GOT3 (cell line): ENCODE data around the gene HIPK1.

Experiments
- DNase-seq: peaks from one replicate; lab custom pipeline; 2025; ENCODE audit warnings: mixed read lengths; lab: John Stamatoyannopoulos, UW

HIPK1 gene

GRCh38 chr1:113913887-113914664 is 15.0 kb upstream of the HIPK1 start:
- no peak for DNase-seq

GRCh38 chr1:113916974-113917373 is 12.2 kb upstream of the HIPK1 start:
- DNase-seq: no peak

GRCh38 chr1:113917400-113918082 is 11.6 kb upstream of the HIPK1 start:
- DNase-seq: no peak

DNA sequence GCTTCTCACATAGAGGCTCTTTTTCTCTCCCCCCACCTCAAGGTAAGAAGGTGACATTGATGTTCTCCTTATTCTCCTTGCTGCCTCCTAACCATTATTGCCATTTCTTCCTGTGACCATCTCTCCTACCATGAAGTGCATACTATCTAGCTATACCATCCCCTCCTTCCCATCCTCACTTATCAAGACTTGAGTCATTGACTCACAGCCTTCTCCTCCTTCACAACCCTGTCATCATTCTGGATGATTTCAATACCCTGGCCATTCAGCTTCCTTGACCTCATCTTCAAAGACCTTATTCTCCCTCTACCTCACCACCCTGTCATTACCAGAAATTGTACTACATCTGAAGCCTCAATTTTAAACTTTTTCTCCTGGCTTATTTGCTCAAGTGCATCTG is 10.9 kb upstream of the HIPK1 start:
- DNase-seq: no peak

DNA sequence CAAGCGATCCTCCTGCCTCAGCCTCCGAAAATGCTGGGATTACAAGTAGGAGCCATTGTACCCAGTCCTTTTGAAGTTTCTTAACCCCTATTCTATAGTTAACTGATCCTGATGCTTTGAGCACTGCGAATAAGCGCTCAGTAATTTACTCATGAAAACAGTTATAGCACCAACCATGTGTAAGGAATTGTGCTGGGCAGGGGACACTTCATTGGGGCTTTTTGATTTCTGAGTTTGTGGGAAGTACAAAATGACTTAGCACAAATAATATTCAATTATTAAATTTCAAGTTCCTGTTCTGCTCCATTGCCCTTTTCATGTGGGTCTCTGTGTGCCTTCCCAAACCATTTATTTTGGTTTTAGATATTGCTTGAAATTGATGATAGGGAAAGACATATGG is 6.2 kb upstream of the HIPK1 start:
- no peak for DNase-seq

GRCh38 chr1:113924473-113924872 is 4.7 kb upstream of the HIPK1 start:
- no peak for DNase-seq

- no peak for DNase-seq
Observed at GRCh38 chr1:113928187-113928930, 765 bp upstream of the HIPK1 start.

GRCh38 chr1:113929750-113930498 is 800 bp downstream of the HIPK1 start:
- no peak for DNase-seq

- DNase-seq: no peak
Observed at GRCh38 chr1:113930499-113931161, 1.5 kb downstream of the HIPK1 start.

- no peak for DNase-seq
Observed at GRCh38 chr1:113931451-113931851, 2.3 kb downstream of the HIPK1 start.

DNA sequence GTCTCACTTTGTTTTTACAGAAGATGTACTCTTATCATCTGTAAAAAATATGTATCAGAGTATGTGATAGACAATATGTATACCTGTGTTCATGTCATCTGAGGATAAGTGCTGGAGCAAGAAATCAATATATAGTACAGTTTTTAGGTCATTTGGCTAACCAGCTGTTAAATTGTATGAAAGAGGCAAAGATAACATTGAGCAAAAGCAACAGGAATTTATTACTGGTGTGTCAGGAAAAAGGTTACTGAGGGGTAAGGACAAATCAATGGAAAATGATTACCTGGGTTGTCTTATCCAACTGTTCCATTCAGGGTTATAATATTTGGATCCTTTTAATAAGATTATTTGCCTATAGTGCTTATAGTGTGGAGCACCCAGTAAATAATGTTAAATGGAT is 4.9 kb downstream of the HIPK1 start:
- DNase-seq: no peak

- no peak for DNase-seq
Observed at GRCh38 chr1:113934511-113935055, 5.5 kb downstream of the HIPK1 start.

GRCh38 chr1:113935176-113935575 is 6.1 kb downstream of the HIPK1 start:
- no peak for DNase-seq

DNA sequence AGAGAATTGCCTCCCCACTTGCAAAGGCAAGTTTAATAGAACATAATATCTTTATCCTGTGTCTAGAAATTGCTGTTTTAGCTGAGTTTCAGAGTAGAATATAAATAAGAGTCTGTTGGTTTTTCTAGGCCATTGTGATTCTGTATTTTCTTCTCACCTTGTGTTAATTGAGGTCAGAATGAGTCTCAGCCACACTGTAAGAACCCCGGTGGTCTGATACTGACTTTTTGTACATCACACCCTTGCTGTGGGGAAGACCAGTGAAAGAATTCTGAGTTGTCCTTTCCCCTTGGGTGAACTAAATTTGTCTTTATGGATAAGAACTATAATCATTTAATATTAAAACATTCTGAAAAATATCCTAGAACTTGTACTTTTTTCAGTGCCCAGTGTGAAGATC is 6.8 kb downstream of the HIPK1 start:
- DNase-seq: no peak

DNA sequence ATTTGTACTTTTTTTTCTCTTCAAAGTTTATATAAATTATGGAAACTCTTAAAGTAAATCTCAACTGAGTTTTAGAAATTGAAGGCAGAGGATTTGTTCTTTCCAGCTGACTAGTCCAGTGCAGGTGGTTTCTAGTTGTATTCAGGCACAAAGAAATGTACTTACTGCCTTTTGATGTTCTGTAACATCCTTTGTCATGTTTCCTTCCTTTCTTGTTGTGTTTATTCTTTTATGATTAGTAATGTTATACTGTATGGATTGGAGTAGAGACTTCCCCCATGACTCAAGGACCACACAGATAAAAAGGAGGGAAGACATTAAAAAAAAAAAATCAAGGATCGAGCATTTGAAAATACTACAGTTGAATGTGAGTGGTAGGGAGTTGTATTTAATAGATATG is 8.0 kb downstream of the HIPK1 start:
- DNase-seq: no peak

DNA sequence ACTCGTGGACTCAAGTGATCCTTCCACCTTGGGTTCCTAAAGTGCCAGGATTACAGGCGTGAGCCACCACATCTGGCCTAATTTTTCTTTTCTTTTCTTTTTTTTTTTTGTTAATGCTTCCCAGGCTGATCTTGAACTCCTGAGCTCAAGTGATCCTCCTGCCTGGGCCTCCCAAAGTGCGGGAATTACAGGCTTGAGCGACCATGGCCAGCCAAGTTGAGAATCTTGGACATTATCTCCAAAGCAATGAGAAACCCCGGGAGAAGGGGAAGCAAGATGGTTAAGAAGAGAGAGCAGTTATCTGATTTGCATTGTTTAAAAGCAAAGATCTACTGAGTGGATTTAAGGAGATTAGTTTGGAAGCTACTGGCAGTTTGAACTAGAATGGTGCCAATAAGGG is 9.1 kb downstream of the HIPK1 start:
- DNase-seq: no peak

DNA sequence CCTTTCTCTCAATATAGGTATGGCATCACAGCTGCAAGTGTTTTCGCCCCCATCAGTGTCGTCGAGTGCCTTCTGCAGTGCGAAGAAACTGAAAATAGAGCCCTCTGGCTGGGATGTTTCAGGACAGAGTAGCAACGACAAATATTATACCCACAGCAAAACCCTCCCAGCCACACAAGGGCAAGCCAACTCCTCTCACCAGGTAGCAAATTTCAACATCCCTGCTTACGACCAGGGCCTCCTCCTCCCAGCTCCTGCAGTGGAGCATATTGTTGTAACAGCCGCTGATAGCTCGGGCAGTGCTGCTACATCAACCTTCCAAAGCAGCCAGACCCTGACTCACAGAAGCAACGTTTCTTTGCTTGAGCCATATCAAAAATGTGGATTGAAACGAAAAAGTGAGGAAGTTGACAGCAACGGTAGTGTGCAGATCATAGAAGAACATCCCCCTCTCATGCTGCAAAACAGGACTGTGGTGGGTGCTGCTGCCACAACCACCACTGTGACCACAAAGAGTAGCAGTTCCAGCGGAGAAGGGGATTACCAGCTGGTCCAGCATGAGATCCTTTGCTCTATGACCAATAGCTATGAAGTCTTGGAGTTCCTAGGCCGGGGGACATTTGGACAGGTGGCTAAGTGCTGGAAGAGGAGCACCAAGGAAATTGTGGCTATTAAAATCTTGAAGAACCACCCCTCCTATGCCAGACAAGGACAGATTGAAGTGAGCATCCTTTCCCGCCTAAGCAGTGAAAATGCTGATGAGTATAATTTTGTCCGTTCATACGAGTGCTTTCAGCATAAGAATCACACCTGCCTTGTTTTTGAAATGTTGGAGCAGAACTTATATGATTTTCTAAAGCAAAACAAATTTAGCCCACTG is 11.5 kb downstream of the HIPK1 start:
- DNase-seq: no peak

GRCh38 chr1:113941245-113941559 is 12.1 kb downstream of the HIPK1 start:
- DNase-seq: no peak

DNA sequence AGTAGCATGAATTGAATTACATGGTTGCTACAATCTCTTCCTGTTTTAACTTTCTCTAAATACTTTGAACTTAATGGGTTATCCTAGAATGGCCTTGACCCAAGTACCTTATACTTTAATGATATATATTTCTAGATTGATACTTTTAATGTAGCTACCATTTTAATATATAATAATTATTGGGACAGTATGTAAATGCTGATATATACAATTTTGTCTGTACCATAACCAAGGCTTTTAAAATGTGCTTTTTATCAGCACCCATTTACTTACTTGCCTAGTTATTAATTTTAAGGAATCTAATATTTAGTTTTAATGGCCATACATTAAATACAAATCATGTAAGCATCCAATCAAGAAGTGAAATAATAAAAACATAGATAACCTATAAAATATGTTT is 13.4 kb downstream of the HIPK1 start:
- DNase-seq: no peak

GRCh38 chr1:113943028-113943811 is 14.1 kb downstream of the HIPK1 start:
- no peak for DNase-seq
